GM19397 (cell line): ENCODE data around the gene S100A12.

Source experiments
- ATAC-seq: cut with Tn5 transposase; IDR thresholded peaks from one replicate; pipeline ENCODE4 v1.9.1; 2021; ENCODE audit warnings: mild to moderate bottlenecking, moderate library complexity; ENCODE audit not compliant: unreplicated experiment

S100A12 gene

GRCh38 chr1:153397051-153397923, 21.9 kb upstream of the S100A12 start:
- ATAC-seq: no peak

- ATAC-seq: no peak
These were observed 21.0 kb upstream of the S100A12 start for GRCh38 chr1:153396461-153396860.

- ATAC-seq: no peak
These were observed 20.4 kb upstream of the S100A12 start for GRCh38 chr1:153395776-153396175.

GRCh38 chr1:153395136-153395685, 19.8 kb upstream of the S100A12 start:
- no peak for ATAC-seq

GRCh38 chr1:153394391-153394790, 19.0 kb upstream of the S100A12 start:
- no peak for ATAC-seq

GRCh38 chr1:153393926-153394325, 18.5 kb upstream of the S100A12 start:
- ATAC-seq: no peak

- no peak for ATAC-seq
These were observed 17.4 kb upstream of the S100A12 start for GRCh38 chr1:153392822-153393221.

GRCh38 chr1:153392258-153392657, 16.8 kb upstream of the S100A12 start:
- ATAC-seq: no peak

GRCh38 chr1:153390938-153391710, 15.7 kb upstream of the S100A12 start, which contains the start of gene S100A8:
S100A8 (minus strand) TSS chr1:153391073; CDS start chr1:153390535, 538 bp downstream.
- ATAC-seq: no peak

- no peak for ATAC-seq
These were observed 14.8 kb upstream of the S100A12 start for GRCh38 chr1:153389973-153390879.

GRCh38 chr1:153389401-153389800, 14.0 kb upstream of the S100A12 start:
- no peak for ATAC-seq

GRCh38 chr1:153387785-153388184, 12.4 kb upstream of the S100A12 start:
- ATAC-seq: no peak

GRCh38 chr1:153387001-153387400, 11.6 kb upstream of the S100A12 start:
- no peak for ATAC-seq

- no peak for ATAC-seq
These were observed 11.1 kb upstream of the S100A12 start for GRCh38 chr1:153386500-153386901.

GRCh38 chr1:153384958-153385580, 9.6 kb upstream of the S100A12 start:
- ATAC-seq: no peak

- no peak for ATAC-seq
These were observed 5.3 kb upstream of the S100A12 start for GRCh38 chr1:153380711-153381110.

GRCh38 chr1:153379591-153379990, 4.2 kb upstream of the S100A12 start:
- no peak for ATAC-seq

- ATAC-seq: no peak
These were observed 1.4 kb downstream of the S100A12 start for GRCh38 chr1:153374071-153374470.

- ATAC-seq: no peak
These were observed 2.9 kb downstream of the S100A12 start for GRCh38 chr1:153372571-153372970.

- ATAC-seq: no peak
These were observed 4.2 kb downstream of the S100A12 start for GRCh38 chr1:153371231-153371630.
